GM12878 (cell line): Measurements from ENCODE around the gene CLDN9. TPM values are rescaled to one million over a fixed set of nuclear protein-coding genes. Genes with fewer than 3 reads are reported as not detected.

ENCODE experiments used
- BRCA1 ChIP-seq: IDR thresholded peaks from 2 replicates; pipeline ENCODE4 v1.6.1; 2011; ENCODE audit warnings: low read depth, low read length, improper control_type of control experiment
- EED ChIP-seq: sonication (generic); IDR thresholded peaks from 2 replicates; pipeline ENCODE4 v1.6.1; 2016; ENCODE audit warnings: antibody characterized with exemption, low read depth
- GABPA ChIP-seq: IDR thresholded peaks from 2 replicates; pipeline ENCODE4 v1.6.1; 2014; ENCODE audit warnings: antibody characterized with exemption, low read depth, mild to moderate bottlenecking, inconsistent platforms
- KLF5 ChIP-seq: fragments of 450-650 bp; IDR thresholded peaks from 2 replicates; pipeline ENCODE4 v1.6.1; 2014; ENCODE audit warnings: mild to moderate bottlenecking; ENCODE audit not compliant: partially characterized antibody
- MEF2A ChIP-seq: IDR thresholded peaks from 2 replicates; pipeline ENCODE4 v1.6.1; 2011; ENCODE audit warnings: low read depth, mild to moderate bottlenecking, low read length, moderate library complexity; ENCODE audit not compliant: insufficient read depth
- MTA2 ChIP-seq: fragments of 450-650 bp; IDR thresholded peaks from 2 replicates; pipeline ENCODE4 v1.6.1; 2016; ENCODE audit warnings: low read depth, mild to moderate bottlenecking, moderate library complexity
- MTA3 ChIP-seq: IDR thresholded peaks from 2 replicates; pipeline ENCODE4 v1.6.1; 2012; ENCODE audit warnings: low read length, inconsistent platforms, borderline replicate concordance
- MYB ChIP-seq: fragments of 150-350 bp; IDR thresholded peaks from 2 replicates; pipeline ENCODE4 v1.6.1; 2014; ENCODE audit warnings: mild to moderate bottlenecking, low read depth, low read length, borderline replicate concordance
- SIX5 ChIP-seq: IDR thresholded peaks from 2 replicates; pipeline ENCODE4 v1.6.1; 2011; ENCODE audit warnings: mild to moderate bottlenecking, low read depth, low read length, moderate library complexity; ENCODE audit not compliant: severe bottlenecking
- ZBED1 ChIP-seq: IDR thresholded peaks from 2 replicates; pipeline ENCODE4 v1.6.1; 2016; ENCODE audit warnings: borderline replicate concordance
- ZNF207 ChIP-seq: fragments of 450-650 bp; IDR thresholded peaks from 2 replicates; pipeline ENCODE4 v1.6.1; 2014; ENCODE audit warnings: antibody characterized with exemption, mild to moderate bottlenecking, borderline replicate concordance
- polyA plus RNA-seq, 11 experiments: library from polyadenylated mRNA; depleted of rRNA in 4 of 11; unstranded in 6 of 11; stranded (reverse) in 5 of 11; fragments of >200 nt; fragmentation: Nextera tagmentation in 4 of 11; fragmentation: Illumina TruSeq in 1 of 11; extraction: Ambion mirVana in 4 of 11; extraction: Trizol in 1 of 11; gene quantifications; 1 replicate in 1 of 11; 2 replicates in 10 of 11; pipeline versions ENCODE4 v1.2.1 to v1.2.3, GENCODE V29; 2011 to 2016; ENCODE audit warnings: inconsistent platforms in 2 of 11, missing spikeins in 2 of 11, low read depth in 1 of 11
- total RNA-seq, 4 experiments: library from RNA; depleted of rRNA in 3 of 4; stranded (reverse); fragments of >200 nt in 3 of 4; fragmentation: Illumina TruSeq in 1 of 4; extraction: Trizol in 1 of 4; gene quantifications; 2 replicates each; pipeline versions ENCODE4 v1.2.1 to v1.2.3, GENCODE V29; 2013 to 2021
- TF ChIP-seq, protein P1 (sequence below): IDR thresholded peaks from 2 replicates; pipeline ENCODE4 v1.6.1; 2012; ENCODE audit warnings: low read depth, low read length, improper control_type of control experiment
- TF ChIP-seq, protein P2 (sequence below): IDR thresholded peaks from 2 replicates; pipeline ENCODE4 v1.6.1; 2011; ENCODE audit warnings: low read depth, mild to moderate bottlenecking, low read length, moderate library complexity, borderline replicate concordance; ENCODE audit errors: extremely low read depth
- TF ChIP-seq, protein P3 (sequence below): fragments of 150-350 bp; IDR thresholded peaks from 2 replicates; pipeline ENCODE4 v1.6.1; 2016; ENCODE audit warnings: low read depth, low read length
- TF ChIP-seq, protein P4 (sequence below), 3 experiments: IDR thresholded peaks in 2 of 3; conservative IDR thresholded peaks in 1 of 3; 2 replicates each; pipeline ENCODE4 v1.5.1; 2011; ENCODE audit warnings: low read depth in 3 of 3, low read length in 3 of 3, mild to moderate bottlenecking in 3 of 3, control low read depth in 2 of 3, moderate library complexity in 2 of 3, inconsistent platforms in 1 of 3, mixed read lengths in 1 of 3; ENCODE audit not compliant: control insufficient read depth in 2 of 3, insufficient read depth in 1 of 3; ENCODE audit errors: extremely low read depth in 1 of 3

The CLDN9 gene
- total and polyA plus RNA-seq, 10 of the 15 experiments (the other 5 are each of a cell fraction or from before 2014, with no cell fraction given): not detected

DNA sequence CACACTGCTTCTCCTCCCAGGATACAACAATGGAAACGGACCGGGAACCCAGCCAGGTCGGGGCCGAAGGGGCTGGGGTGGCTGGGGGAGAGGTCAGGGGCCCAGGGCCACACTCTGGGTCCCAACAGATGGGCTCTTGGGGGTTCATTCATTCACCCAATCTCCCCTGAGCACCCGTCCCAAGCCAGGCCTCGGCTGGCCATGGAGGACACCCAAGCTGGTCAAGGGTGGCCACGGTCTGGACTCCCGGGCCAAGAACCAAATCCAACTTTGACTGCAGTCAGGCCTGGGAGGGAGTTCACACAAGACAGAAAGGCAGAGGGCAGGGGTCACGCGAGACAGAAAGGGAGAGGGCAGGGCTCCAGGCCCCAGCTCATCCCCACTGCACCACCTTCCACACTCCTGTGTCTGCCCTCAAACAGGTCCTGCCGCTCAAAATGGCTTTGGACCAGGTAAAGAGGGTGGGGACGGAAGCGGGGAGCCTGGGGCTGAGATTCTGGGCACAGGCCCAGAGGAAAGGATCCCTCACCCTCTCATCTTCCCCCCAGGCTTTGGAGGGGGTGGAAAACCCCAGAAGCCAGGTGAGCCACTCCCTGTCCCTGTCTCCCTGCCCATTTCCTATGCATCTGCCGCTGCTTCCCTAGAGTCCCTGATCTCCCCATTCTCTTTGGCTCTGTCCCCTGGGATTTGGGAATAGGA, 20.2 kb upstream of the CLDN9 start (continued):
- TF ChIP-seq MTA2 (no peak), ZBED1 (no peak), ZNF207 (no peak), MTA3 (no peak), GABPA (no peak), MEF2A (no peak), KLF5 (no peak), MYB (no peak), EED (no peak), BRCA1 (no peak), SIX5 (no peak)
- TF ChIP-seq, protein P1, sequence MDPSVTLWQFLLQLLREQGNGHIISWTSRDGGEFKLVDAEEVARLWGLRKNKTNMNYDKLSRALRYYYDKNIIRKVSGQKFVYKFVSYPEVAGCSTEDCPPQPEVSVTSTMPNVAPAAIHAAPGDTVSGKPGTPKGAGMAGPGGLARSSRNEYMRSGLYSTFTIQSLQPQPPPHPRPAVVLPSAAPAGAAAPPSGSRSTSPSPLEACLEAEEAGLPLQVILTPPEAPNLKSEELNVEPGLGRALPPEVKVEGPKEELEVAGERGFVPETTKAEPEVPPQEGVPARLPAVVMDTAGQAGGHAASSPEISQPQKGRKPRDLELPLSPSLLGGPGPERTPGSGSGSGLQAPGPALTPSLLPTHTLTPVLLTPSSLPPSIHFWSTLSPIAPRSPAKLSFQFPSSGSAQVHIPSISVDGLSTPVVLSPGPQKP: no peak
- TF ChIP-seq, protein P2, sequence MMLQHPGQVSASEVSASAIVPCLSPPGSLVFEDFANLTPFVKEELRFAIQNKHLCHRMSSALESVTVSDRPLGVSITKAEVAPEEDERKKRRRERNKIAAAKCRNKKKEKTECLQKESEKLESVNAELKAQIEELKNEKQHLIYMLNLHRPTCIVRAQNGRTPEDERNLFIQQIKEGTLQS: no peak
- TF ChIP-seq, protein P3, sequence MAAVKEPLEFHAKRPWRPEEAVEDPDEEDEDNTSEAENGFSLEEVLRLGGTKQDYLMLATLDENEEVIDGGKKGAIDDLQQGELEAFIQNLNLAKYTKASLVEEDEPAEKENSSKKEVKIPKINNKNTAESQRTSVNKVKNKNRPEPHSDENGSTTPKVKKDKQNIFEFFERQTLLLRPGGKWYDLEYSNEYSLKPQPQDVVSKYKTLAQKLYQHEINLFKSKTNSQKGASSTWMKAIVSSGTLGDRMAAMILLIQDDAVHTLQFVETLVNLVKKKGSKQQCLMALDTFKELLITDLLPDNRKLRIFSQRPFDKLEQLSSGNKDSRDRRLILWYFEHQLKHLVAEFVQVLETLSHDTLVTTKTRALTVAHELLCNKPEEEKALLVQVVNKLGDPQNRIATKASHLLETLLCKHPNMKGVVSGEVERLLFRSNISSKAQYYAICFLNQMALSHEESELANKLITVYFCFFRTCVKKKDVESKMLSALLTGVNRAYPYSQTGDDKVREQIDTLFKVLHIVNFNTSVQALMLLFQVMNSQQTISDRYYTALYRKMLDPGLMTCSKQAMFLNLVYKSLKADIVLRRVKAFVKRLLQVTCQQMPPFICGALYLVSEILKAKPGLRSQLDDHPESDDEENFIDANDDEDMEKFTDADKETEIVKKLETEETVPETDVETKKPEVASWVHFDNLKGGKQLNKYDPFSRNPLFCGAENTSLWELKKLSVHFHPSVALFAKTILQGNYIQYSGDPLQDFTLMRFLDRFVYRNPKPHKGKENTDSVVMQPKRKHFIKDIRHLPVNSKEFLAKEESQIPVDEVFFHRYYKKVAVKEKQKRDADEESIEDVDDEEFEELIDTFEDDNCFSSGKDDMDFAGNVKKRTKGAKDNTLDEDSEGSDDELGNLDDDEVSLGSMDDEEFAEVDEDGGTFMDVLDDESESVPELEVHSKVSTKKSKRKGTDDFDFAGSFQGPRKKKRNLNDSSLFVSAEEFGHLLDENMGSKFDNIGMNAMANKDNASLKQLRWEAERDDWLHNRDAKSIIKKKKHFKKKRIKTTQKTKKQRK: no peak
- TF ChIP-seq, protein P4, sequence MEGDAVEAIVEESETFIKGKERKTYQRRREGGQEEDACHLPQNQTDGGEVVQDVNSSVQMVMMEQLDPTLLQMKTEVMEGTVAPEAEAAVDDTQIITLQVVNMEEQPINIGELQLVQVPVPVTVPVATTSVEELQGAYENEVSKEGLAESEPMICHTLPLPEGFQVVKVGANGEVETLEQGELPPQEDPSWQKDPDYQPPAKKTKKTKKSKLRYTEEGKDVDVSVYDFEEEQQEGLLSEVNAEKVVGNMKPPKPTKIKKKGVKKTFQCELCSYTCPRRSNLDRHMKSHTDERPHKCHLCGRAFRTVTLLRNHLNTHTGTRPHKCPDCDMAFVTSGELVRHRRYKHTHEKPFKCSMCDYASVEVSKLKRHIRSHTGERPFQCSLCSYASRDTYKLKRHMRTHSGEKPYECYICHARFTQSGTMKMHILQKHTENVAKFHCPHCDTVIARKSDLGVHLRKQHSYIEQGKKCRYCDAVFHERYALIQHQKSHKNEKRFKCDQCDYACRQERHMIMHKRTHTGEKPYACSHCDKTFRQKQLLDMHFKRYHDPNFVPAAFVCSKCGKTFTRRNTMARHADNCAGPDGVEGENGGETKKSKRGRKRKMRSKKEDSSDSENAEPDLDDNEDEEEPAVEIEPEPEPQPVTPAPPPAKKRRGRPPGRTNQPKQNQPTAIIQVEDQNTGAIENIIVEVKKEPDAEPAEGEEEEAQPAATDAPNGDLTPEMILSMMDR (IDR thresholded peaks at IDR 0.05 in 2 of 3, conservative IDR thresholded peaks at IDR 0.05 in 1 of 3; ENCODE audit: control insufficient read depth in 2 of 3, extremely low read depth in 1 of 3, insufficient read depth in 1 of 3, low read depth in 3 of 3, low read length in 3 of 3): no peak
